ENCODE measurements around the gene RNH1. TPM values are rescaled to one million over a fixed set of nuclear protein-coding genes. Genes with fewer than 3 reads are reported as not detected.

The RNH1 gene
- total RNA-seq, 1 donor, result 92.2 TPM

DNA sequence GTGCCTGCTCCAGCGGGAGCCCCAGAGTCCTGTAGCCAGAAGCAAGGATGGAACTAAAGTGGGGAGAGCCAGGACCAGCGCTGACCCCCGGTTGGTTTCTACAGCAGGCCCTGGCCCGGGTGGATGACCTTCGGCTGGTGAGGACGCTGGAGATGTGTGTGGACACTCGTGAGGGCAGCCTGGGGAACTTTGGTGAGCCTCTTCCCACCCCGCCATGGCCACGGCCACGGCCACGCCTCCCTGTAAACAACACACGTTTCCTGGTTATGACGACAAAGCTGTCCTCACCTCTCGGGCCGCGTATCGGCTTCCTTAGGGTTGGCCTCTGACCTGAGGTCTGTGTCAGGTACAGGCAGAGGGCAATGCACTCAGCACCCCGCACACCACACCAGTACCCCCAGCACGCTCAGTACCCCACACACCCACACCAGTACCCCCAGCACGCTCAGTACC lies 34.4 kb upstream of the RNH1 start:
- Histone ChIP-seq H3K27me3 (ENCODE audit: insufficient read depth, low read length) (no peaks in the 10 kb centered on the region), H3K4me1 (ENCODE audit: insufficient read depth, low read length) (peaks cover 20% of the 10 kb centered on the region), H3K9me3 (ENCODE audit: low read depth, low read length) (no peaks in the 10 kb centered on the region), H3K4me3 (ENCODE audit: low read length) (no peak overlapping the region)

DNA sequence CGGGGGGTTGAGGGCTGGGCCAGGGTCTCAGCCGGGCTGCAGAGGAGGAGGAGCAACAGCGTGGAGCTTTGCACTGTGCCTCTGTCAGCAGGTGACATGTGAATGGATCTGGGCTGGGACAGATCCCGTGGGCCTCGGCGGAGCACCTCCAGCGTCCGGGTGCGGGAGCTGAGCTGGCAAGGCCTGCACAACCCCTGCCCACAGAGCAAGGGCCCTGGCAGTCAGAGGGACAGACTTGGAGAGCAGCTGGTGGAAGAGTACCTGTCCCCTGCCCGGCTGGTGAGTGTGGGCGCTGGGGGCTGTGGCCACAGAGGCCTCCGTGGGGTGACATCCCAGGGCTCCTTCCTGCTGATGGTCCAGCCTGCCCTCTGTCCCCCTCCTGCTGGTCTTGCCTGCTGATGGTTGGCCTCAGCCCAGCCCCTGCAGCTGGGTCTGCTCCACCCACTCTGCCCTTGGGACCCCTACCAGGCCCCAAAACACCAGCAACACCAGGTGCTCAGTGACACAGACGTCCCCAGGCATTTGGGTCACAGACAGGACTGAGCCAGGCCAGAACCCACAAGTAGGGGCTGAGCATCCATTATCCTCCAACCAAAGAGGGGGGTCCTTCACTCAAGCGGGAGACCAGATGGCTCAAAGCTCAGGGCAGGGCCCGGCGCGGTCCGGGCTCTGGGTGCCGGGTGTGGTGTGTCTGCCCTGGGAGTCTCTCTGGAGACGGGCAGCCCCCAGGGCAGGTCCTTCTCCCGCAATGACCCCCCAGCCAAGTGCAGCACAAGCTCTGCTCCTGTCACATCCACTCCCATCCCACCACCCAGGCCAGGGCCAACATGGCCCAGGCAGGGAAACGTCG lies 33.8 kb upstream of the RNH1 start:
- Histone ChIP-seq H3K4me3 (ENCODE audit: low read length) (no peak overlapping the region), H3K27me3 (ENCODE audit: insufficient read depth, low read length) (no peaks in the 10 kb centered on the region), H3K4me1 (ENCODE audit: insufficient read depth, low read length) (peaks cover 27% of the 10 kb centered on the region), H3K9me3 (ENCODE audit: low read depth, low read length) (no peaks in the 10 kb centered on the region)

DNA sequence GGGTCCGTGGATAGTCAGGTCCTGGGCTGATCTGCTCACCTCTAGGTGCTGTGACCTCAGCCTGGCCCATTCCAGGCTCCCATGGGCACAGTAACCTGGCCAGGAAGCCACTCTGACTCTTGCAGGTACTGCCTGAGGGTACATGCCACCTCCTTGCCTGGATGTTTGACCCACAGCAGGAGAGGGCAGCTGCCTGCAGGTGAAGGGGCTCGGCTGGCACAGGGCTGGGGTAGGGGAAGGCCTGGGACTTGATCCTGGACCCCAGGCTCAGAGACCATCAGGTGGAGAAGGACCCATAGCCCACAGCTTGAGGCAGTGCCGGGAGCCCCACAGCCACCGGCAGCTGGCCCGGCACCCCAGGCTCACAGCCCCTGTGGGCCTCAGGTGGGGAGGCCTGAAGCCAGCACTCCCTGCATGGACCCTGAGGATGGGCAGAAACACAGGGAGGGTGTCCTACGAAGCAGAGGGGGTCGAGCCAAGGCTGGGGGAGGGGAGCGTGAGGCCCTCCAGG lies 33.0 kb upstream of the RNH1 start:
- H3K9me3 ChIP-seq (ENCODE audit: low read depth, low read length), result no peaks in the 10 kb centered on the region
- H3K4me1 ChIP-seq (ENCODE audit: insufficient read depth, low read length), result peaks cover 28% of the 10 kb centered on the region
- H3K27me3 ChIP-seq (ENCODE audit: insufficient read depth, low read length), result no peaks in the 10 kb centered on the region
- H3K4me3 ChIP-seq (ENCODE audit: low read length), result no peak overlapping the region

DNA sequence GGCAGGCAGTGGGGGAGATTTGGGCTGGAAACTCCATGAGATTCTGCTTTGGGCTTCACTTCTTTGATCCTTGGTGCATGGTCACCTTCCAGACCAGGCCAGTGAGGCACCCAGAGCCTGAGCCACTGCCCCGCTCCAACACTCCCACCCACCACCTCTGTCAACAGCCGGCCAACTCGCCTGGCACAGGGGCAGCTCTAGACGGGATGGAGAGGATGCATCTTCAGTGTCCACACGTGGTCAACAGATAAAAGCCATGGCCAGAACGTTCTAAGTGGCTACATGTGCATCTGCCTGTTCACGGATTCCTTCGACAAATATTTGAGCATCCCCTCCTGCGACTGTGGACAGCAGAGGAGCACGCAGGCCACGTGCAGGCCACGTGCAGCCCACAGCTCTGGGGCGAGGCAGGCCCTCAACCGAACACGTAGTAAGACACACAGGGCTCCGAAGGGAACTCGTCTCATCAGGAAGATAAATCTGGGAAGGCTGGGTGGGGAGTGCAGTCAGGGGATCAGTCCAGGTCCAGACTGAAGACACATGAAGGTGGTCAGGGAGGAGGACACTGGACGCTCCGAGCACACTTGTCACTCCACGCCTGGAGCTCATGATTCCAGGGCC lies 31.5 kb upstream of the RNH1 start:
- Histone ChIP-seq H3K27me3 (ENCODE audit: insufficient read depth, low read length) (no peaks in the 10 kb centered on the region), H3K4me3 (ENCODE audit: low read length) (no peak overlapping the region), H3K9me3 (ENCODE audit: low read depth, low read length) (no peaks in the 10 kb centered on the region), H3K4me1 (ENCODE audit: insufficient read depth, low read length) (peaks cover 41% of the 10 kb centered on the region)

DNA sequence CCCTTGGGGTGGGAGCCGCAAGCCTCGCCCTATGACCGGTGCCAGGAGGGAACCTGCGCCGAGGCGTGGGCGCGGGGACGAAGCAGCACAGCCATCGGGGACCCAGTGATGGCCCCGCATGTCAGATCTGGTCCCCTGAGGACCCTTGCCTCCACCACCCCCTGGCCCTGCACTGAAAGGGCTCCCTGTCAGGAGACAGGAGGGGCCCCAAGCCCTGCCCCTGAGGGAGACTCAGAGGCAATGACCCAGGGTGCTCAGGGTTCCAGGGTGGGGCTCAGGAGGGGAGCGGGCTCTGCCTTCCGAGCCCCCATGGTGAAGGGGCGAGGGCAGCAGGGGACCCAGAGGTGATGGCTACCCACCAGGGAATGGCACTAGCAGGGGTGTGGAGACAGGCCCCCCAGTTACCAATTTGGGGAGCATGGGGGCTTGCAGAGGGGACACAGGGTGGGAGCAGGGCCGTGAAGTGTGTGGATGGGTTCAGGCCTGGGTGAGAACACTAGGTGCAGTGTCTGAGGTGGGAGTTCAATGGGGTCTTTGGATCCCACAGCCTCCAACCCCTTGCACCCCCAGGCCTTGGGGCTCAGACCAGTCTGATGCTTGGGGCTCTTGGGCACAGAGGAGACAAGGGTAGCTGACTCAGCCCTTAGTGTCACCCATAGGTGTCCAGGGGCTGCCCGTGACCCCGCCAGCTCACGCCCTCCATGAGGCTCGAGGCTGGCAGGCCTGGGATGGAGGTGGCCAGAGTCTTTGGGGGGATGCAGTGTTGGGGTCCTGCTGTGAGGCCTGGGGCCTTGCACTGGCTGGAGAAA lies 30.8 kb upstream of the RNH1 start:
- H3K4me1 ChIP-seq (ENCODE audit: insufficient read depth, low read length), result peaks cover 42% of the 10 kb centered on the region

DNA sequence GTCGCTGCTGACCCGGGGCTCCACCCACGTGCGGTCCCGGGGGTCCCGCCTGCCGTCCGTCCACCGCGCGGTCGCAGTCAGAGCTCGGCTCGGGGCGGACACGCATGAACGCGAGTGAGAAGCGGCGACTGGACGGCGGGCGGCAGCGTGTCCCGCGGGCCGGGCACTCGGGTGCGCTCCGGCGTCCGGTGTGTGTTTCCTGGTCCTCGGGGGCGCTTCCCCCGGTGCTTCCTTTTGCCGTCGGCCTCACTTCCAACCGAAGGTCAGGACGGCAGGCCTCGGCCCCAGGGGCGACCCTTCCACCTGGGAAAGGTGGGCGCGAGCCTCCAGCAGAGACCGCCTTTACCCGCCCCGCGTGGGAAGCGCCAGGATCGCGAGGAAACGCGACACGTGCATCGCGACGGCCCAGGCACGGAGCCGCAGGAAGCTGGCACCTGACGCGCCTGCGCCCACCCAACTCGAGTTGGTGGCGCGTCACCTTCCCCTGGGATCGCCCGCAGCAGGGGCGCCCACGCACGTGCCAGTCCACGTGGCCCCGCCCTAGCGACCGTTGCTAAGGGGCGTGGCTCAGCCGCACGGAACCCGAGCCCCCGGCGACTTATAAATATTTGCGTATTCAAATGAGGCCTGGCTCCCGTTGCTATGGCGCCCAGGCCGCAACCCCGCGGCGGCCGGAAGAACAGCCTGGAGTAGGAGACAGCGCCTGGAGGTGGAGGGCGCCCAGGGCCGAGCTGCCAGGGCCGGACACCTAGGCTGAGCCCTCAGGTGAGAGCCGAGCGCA lies 30.0 kb upstream of the RNH1 start, which contains the start of gene LRRC56:
Gene LRRC56, plus strand, starts transcription at position 687 of the 781 bp plus-strand sequence. CDS start 3,158 bp downstream, outside the sequence.
- Histone ChIP-seq H3K4me3 (ENCODE audit: low read length) (peak within 1 kb of the TSS; percentile 57), H3K9me3 (ENCODE audit: low read depth, low read length) (no peaks in the 10 kb centered on the region), H3K4me1 (ENCODE audit: insufficient read depth, low read length) (peaks cover 42% of the 10 kb centered on the region), H3K27me3 (ENCODE audit: insufficient read depth, low read length) (no peaks in the 10 kb centered on the region)

More for the DNA sequence above, 30.8 kb upstream of the RNH1 start:
- H3K4me3 ChIP-seq (ENCODE audit: low read length), result peak overlapping the region; percentile 57
- no peaks in the 10 kb centered on the region for H3K9me3 ChIP-seq (ENCODE audit: low read depth, low read length)
- H3K27me3 ChIP-seq (ENCODE audit: insufficient read depth, low read length), result no peaks in the 10 kb centered on the region

DNA sequence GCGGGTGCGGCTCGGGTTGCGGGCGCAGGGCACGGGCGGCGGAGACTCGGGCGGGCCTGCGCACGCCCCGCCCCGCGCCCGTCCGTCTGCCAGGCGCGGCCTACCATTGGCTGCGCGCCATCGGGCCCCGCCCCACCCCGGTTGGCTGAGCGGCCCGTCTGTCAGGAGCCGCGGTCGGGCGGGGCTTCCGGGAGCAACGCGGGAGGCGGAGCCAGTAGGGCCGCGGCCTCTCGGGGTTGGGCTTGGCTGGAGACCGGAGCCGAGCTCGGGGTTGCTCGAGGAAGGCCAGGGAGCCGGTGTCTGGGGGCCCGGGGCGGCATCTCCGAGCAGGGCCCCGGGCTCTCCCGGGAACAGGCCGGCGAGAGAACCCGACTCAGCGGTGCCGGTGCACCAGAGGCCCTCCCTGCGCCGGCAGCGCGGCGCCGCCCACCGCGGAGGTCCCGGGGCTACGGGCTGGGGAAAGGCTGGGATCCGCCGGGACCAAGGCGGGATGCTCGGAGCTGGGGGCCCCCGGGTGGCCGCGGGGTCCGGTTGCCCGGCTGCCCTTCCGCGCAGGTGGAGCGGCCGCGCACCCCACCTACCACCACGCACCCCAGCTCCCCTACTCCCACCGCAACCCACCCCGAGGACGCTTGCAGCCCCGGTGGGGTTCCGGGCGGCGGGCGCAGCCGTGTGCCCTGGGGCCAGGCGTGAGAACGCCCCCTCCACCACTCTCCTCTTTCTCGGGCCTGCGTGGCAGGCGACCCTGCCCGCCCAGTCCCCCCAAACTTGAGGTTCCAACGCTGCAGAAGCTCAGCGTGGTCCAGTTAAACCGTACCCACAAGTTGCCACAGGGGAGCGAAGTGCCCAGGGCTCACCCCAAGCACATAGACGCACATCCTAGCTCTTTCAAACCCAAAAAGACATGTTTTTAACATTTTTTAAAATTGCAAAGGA lies 28.7 kb upstream of the RNH1 start, which contains the start of gene HRAS:
Gene HRAS, minus strand, starts transcription at position 58 of the 936 bp plus-strand sequence.
- Histone ChIP-seq H3K27me3 (ENCODE audit: insufficient read depth, low read length) (no peaks in the 10 kb centered on the region), H3K4me1 (ENCODE audit: insufficient read depth, low read length) (peaks cover 42% of the 10 kb centered on the region), H3K4me3 (ENCODE audit: low read length) (peak within 1 kb of the TSS; percentile 57), H3K9me3 (ENCODE audit: low read depth, low read length) (no peaks in the 10 kb centered on the region)

DNA sequence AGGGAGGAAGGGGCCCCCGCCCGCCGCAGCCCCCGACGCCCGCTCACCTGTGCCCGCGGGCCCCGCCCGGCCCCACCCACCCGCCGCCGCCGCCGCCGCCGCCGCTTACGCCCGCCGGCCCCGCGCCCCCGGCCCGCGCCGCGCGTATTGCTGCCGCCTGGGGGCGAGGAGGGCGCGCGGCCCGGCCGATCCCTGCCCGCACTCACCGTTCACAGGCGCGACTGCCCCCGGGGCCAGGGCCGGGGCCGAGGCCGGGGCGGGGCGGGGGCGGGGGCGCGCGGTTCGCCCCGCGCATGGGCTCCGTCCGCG lies 28.1 kb upstream of the RNH1 start:
- Histone ChIP-seq H3K27me3 (ENCODE audit: insufficient read depth, low read length) (no peaks in the 10 kb centered on the region), H3K4me3 (ENCODE audit: low read length) (peak overlapping the region; percentile 52), H3K4me1 (ENCODE audit: insufficient read depth, low read length) (peaks cover 42% of the 10 kb centered on the region), H3K9me3 (ENCODE audit: low read depth, low read length) (no peaks in the 10 kb centered on the region)

DNA sequence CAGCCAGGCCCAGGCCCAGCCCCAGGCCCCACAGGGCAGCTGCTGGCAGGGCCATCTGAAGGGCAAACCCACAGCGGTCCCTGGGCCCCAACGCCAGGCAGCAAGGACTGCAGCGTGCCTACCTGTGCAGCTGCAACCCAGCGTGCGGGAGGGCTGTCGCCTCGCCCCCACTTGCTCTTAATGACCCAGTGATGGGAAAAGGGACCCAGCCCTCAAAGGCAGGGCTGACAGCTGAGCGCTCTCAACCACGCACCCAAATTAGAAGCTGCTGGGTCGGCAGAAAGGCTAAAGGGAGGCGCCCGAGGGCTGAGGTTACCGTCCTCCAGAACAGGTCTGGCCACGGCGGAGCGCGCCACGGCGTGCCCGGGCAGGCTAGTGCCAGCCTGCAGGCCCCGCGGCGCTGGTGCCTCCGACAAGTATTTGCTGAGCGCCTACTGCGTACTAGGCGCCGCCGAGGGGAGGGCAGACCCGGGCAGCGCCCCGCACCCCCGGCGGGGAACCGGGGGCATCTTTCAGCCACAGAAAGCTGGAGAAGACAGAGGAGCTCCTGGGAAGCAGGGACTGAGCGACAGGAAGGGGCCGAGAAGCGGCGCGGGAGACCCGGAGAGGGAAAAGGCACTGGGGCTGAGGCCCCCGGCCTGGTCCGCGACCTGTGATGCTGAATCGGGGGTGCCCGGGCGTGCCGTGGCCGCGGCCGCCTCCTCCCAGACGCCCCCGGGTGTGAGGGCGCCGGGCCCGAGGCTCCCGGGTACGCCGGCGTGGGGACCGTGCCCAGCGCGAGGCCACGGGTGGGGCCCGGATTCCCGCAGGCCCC lies 27.6 kb upstream of the RNH1 start:
- Histone ChIP-seq H3K9me3 (ENCODE audit: low read depth, low read length) (no peaks in the 10 kb centered on the region), H3K27me3 (ENCODE audit: insufficient read depth, low read length) (no peaks in the 10 kb centered on the region), H3K4me1 (ENCODE audit: insufficient read depth, low read length) (peaks cover 42% of the 10 kb centered on the region), H3K4me3 (ENCODE audit: low read length) (peak overlapping the region; percentile 52)

DNA sequence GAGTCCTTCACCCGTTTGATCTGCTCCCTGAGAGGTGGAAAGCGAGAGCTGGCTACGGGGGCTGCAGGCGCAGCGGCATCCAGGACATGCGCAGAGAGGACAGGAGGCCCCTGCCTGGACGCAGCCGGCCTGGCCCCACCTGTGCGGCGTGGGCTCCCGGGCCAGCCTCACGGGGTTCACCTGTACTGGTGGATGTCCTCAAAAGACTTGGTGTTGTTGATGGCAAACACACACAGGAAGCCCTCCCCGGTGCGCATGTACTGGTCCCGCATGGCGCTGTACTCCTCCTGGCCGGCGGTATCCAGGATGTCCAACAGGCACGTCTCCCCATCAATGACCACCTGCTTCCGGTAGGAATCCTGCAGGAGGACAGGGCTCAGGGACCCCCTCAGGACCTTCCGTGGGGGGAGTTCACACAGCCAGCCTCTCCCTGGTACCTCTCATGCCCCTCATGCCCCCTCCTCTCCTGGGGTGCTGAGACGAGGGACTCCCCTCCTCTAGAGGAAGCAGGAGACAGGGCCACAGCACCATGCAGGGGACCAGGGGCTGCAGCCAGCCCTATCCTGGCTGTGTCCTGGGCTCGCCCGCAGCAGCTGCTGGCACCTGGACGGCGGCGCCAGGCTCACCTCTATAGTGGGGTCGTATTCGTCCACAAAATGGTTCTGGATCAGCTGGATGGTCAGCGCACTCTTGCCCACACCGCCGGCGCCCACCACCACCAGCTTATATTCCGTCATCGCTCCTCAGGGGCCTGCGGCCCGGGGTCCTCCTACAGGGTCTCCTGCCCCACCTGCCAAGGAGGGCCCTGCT lies 26.7 kb upstream of the RNH1 start:
- H3K27me3 ChIP-seq (ENCODE audit: insufficient read depth, low read length), result no peaks in the 10 kb centered on the region

DNA sequence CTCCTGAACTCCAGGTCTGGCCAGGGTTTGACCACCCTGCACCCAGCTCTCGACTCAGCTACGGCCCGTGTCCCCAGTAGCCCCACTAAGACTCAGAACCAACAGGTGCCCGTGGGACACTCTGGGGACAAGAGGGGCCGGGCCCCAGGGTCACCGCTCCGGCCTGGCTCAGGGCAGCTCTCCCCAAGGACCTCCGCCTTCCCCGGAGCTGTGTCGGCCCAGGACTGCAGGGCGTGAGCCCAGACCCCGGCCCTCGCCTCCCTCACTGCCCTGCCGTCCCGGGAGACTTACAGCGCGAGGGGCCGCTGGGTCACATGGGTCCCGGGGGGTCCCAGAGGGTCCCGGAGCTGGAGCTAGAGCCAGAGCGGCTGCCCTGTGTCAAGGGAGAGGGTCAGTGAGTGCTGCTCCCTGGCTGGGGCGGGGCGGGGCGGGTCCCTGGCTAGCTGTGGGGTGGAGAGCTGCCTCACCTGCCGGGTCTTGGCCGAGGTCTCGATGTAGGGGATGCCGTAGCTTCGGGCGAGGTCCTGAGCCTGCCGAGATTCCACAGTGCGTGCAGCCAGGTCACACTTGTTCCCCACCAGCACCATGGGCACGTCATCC lies 26.0 kb upstream of the RNH1 start:
- Histone ChIP-seq H3K9me3 (ENCODE audit: low read depth, low read length) (no peaks in the 10 kb centered on the region), H3K27me3 (ENCODE audit: insufficient read depth, low read length) (no peaks in the 10 kb centered on the region), H3K4me1 (ENCODE audit: insufficient read depth, low read length) (peaks cover 38% of the 10 kb centered on the region), H3K4me3 (ENCODE audit: low read length) (no peak overlapping the region)

More for the DNA sequence above, 26.7 kb upstream of the RNH1 start:
- no peaks in the 10 kb centered on the region for H3K9me3 ChIP-seq (ENCODE audit: low read depth, low read length)
- peaks cover 42% of the 10 kb centered on the region for H3K4me1 ChIP-seq (ENCODE audit: insufficient read depth, low read length)
- H3K4me3 ChIP-seq (ENCODE audit: low read length), result no peak overlapping the region

DNA sequence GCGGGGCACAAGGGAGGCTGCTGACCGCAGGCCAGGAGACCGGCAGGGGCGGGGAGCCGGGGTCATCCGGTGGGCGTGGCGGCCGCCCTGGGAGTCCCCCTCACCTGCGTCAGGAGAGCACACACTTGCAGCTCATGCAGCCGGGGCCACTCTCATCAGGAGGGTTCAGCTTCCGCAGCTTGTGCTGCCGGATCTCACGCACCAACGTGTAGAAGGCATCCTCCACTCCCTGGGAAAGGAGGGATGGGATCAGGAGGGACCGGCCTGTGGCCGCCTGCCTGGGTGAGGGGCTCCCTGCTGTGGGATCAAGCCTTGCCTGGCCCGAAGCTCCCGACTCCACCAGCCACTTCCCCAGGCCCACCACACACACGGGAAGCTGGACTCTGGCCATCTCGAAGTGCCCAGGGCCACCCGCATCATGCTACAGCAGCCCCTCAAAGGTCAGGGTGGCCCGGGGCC lies 25.5 kb upstream of the RNH1 start:
- peaks cover 33% of the 10 kb centered on the region for H3K4me1 ChIP-seq (ENCODE audit: insufficient read depth, low read length)
- H3K9me3 ChIP-seq (ENCODE audit: low read depth, low read length), result no peaks in the 10 kb centered on the region
- no peak overlapping the region for H3K4me3 ChIP-seq (ENCODE audit: low read length)
- no peaks in the 10 kb centered on the region for H3K27me3 ChIP-seq (ENCODE audit: insufficient read depth, low read length)

Measured in mononuclear cell (primary cell).